ENCODE results near the gene SMIM7. TPM values are rescaled to one million over a fixed set of nuclear protein-coding genes. Genes with fewer than 3 reads are reported as not detected.

SMIM7 gene
- 10 to 100 TPM; 46.5 to 52.2 TPM for total RNA-seq

DNA sequence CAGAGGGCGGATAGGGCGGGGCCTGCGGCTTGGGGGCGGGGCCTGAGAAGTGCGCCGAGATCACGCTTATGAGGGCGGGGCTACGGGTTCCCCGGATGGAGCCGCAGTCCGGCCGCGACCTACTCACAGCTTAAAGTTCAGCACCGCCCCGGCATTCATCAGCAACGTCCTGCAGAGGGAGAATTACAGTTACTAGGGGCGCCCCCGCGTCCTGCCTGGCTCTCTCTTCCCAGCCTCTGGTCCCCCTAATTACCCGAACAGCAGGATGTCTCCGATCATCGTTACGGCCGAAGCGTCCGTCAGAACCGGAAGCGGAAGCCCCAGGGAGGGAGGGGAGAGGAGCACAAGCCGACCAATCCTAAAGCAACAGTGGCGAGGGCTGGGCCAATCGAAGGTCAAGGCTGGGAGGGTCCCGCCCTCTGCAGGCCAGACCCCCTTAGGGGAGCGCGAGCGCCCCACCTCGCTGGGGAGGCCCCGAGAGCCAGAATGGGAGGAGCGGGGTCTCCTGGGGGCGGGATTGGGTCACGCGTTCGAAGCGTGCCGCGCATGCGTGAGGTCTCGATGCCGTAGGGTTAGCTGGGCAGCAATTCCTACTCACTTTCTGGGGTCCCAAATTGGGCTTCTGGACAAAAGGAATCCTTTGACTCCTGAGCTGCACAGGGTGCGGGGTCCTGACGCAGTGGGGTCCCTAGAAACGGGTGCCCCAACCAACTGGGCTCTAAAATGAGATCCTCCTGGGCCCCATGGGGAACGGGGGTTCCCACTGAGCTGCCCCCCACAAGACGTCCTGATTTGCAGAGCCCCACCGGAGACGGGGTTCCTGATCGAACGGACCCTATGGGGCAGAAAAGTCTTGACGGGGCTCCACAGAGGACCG, at the start of gene SMIM7:
SMIM7 (minus strand) TSS at position 313 of the 877 bp plus-strand sequence; CDS start at position 279, 34 bp downstream.
- peaks cover 4% of the 10 kb centered on the region for H3K27me3 Mint-ChIP-seq
- CTCF ChIA-PET: interaction anchor here (0.6 to 1.4 kb wide), 2 partner anchors 30 to 68 kb away, joined by 3 to 6 read pairs; no protein-coding TSS in a partner anchor
- ATAC-seq (peak; percentile 99), DNase-seq (peak; percentile 99)
- no peaks in the 10 kb centered on the region for H3K9me3 Mint-ChIP-seq (ENCODE audit: low read depth)
- H3K4me1 Mint-ChIP-seq: peaks cover 34% of the 10 kb centered on the region
- H3K4me3 Mint-ChIP-seq: peak within 1 kb of the TSS; percentile 99
- peaks cover 30% of the 10 kb centered on the region for H3K36me3 Mint-ChIP-seq (ENCODE audit: low read depth)
- POLR2A ChIA-PET: interaction anchor here (1.5 to 1.6 kb wide), 2 partner anchors 73 to 76 kb away, joined by 4 to 6 read pairs; no protein-coding TSS in a partner anchor
- peak within 1 kb of the TSS; percentile 94 for H3K27ac Mint-ChIP-seq
- intact Hi-C loops (cut with DNase I, micrococcal nuclease): loop anchor here (1.0 to 5.0 kb wide), 16 partner anchors 32 to 823 kb away; partner anchors contain the start of genes CHERP (in 2 of the 2), MED26 (in 2 of the 2), AP1M1 (in 1 of the 2) and BABAM1 (in 1 of the 2)

GRCh38 chr19:16703677-16704076, 43.7 kb upstream of the SMIM7 start:
- Mint-ChIP-seq H3K27me3 (no peaks in the 10 kb centered on the region), H3K4me1 (no peaks in the 10 kb centered on the region), H3K27ac (no peak overlapping the region), H3K9me3 (ENCODE audit: low read depth) (no peaks in the 10 kb centered on the region), H3K36me3 (ENCODE audit: low read depth) (no peaks in the 10 kb centered on the region), H3K4me3 (no peak overlapping the region)
- ChIA-PET POLR2A (no interaction called here), CTCF (interaction anchor here (0.7 to 1.3 kb wide), 2 partner anchors 11 to 207 kb away, joined by 3 read pairs; no protein-coding TSS in a partner anchor)
- ATAC-seq (no peak), DNase-seq (no peak)
- intact Hi-C loops (cut with DNase I, micrococcal nuclease): no loop called here

GRCh38 chr19:16702123-16702522, 42.2 kb upstream of the SMIM7 start:
- CTCF ChIA-PET: interaction anchor here (0.6 to 0.7 kb wide), 3 partner anchors 16 to 1167 kb away, joined by 3 read pairs; no protein-coding TSS in a partner anchor
- ATAC-seq: no peak

DNA sequence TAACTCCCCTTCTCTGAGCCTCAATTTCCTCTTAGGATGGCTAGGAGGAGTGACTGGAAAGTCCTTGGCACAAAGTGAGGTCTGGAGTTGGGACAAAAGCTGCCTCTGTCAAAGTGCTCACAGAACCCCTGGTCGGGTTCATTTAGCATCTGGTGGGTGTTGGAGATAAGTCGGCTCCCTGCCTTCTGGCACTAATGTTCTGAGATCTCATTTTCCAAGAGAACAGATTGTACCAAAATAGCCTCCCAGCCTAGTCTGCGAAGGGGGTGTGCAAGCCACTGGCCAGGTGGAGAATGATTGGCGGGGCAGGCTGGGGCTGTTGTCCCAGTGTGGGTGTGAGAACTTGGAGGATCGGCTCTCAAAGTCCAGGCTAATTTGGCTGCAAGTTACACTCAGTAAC, 39.0 kb upstream of the SMIM7 start:
- no peak for DNase-seq
- no peak overlapping the region for H3K4me3 Mint-ChIP-seq

More at GRCh38 chr19:16702123-16702522, 42.2 kb upstream of the SMIM7 start:
- Mint-ChIP-seq H3K9me3 (ENCODE audit: low read depth) (no peaks in the 10 kb centered on the region), H3K4me1 (no peaks in the 10 kb centered on the region), H3K27ac (no peak overlapping the region), H3K36me3 (ENCODE audit: low read depth) (no peaks in the 10 kb centered on the region), H3K27me3 (no peaks in the 10 kb centered on the region), H3K4me3 (no peak overlapping the region)
- no peak for DNase-seq
- POLR2A ChIA-PET: no interaction called here
- intact Hi-C loops (cut with DNase I, micrococcal nuclease): no loop called here

DNA sequence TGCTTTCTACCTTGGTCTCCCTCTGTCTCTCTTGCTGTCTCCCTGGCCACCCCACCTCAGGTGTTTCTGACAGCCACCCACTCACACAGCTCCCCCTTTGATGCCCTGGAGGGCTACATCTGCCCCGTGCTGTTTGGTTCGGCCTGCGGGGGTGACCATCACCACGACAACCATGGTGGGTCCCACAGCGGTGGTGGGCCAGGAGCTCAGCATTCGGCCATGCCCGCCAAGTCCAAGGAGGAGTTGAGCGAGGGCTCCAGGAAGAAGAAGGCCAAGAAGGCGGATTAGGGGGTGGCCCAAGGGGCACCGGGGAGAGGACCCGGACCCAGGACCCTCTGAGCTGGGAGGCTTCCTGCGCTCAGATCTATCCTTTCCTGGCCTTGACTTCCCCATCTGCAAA, 28.1 kb upstream of the SMIM7 start:
- Mint-ChIP-seq H3K9me3 (ENCODE audit: low read depth) (peaks cover 3% of the 10 kb centered on the region), H3K4me1 (no peaks in the 10 kb centered on the region)
- CTCF ChIA-PET: interaction anchor here (0.6 to 1.0 kb wide), 3 partner anchors 10 to 145 kb away, joined by 3 read pairs; partner anchors contain the start of gene SIN3B

More for the DNA sequence above, 39.0 kb upstream of the SMIM7 start:
- intact Hi-C loops (cut with DNase I, micrococcal nuclease): no loop called here
- no peak for ATAC-seq
- ChIA-PET POLR2A (no interaction called here), CTCF (no interaction called here)
- Mint-ChIP-seq H3K27ac (no peak overlapping the region), H3K36me3 (ENCODE audit: low read depth) (no peaks in the 10 kb centered on the region), H3K27me3 (no peaks in the 10 kb centered on the region), H3K4me1 (no peaks in the 10 kb centered on the region), H3K9me3 (ENCODE audit: low read depth) (no peaks in the 10 kb centered on the region)

DNA sequence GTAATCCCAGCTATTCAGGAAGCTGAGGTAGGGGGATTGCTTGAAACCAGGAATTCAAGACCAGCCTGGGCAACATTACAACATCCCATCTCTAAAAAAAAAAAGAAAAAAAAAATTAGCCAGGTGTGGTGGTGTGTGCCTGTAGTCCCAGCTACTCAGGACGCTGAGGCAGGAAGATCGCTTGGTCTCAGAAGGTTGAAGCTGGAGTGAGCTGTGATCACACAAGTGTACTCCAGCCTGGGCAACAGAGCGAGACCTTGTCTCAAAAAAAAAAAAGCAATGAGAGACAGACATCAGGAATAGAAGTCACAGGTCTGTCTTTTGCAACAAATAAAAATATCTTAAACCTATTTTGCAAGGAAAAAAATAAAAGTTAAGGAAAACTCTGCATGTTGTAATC, 24.3 kb upstream of the SMIM7 start:
- Mint-ChIP-seq H3K4me1 (no peaks in the 10 kb centered on the region), H3K9me3 (ENCODE audit: low read depth) (peaks cover 5% of the 10 kb centered on the region), H3K36me3 (ENCODE audit: low read depth) (peaks cover 5% of the 10 kb centered on the region), H3K27me3 (no peaks in the 10 kb centered on the region), H3K4me3 (no peak overlapping the region), H3K27ac (no peak overlapping the region)
- intact Hi-C loops (cut with DNase I, micrococcal nuclease): no loop called here
- ChIA-PET CTCF (interaction anchor here (0.6 kb wide), 1 partner anchor 189 kb away, joined by 4 read pairs; no protein-coding TSS in a partner anchor), POLR2A (no interaction called here)
- ATAC-seq (no peak), DNase-seq (no peak)

More for the DNA sequence above, 28.1 kb upstream of the SMIM7 start:
- Mint-ChIP-seq H3K27me3 (no peaks in the 10 kb centered on the region), H3K4me3 (no peak overlapping the region), H3K36me3 (ENCODE audit: low read depth) (no peaks in the 10 kb centered on the region), H3K27ac (no peak overlapping the region)
- intact Hi-C loops (cut with DNase I, micrococcal nuclease): no loop called here
- no peak for DNase-seq
- ATAC-seq: no peak
- POLR2A ChIA-PET: interaction anchor here (0.6 to 0.8 kb wide), 2 partner anchors 12 to 315 kb away, joined by 4 read pairs; no protein-coding TSS in a partner anchor

DNA sequence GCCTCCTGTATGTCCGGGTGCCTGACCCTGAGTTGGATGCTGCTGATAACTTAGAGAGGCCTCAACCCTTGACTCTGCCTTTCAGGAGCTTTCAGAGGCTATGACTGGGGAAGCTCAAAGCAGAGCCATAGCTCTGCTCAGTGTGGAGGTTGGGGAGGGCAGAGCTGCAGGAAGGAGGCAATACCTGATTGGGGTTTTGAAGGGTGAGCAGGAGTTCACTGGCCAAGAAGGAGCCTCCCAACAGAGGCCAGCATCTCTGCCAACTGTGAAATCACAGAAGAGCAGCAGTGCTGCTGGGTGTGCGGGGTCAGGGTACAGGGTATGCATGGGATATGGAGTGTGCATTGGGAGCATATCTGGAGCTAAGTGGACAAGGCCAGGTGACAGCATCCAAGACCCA, 22.6 kb upstream of the SMIM7 start:
- Mint-ChIP-seq H3K4me3 (no peak overlapping the region), H3K4me1 (no peaks in the 10 kb centered on the region), H3K27ac (no peak overlapping the region), H3K36me3 (ENCODE audit: low read depth) (peaks cover 5% of the 10 kb centered on the region), H3K9me3 (ENCODE audit: low read depth) (peaks cover 5% of the 10 kb centered on the region), H3K27me3 (no peaks in the 10 kb centered on the region)
- DNase-seq (no peak), ATAC-seq (no peak)
- intact Hi-C loops (cut with DNase I, micrococcal nuclease): no loop called here
- CTCF ChIA-PET: interaction anchor here (0.6 kb wide), 1 partner anchor 37 kb away, joined by 4 read pairs; no protein-coding TSS in a partner anchor
- POLR2A ChIA-PET: interaction anchor here (0.6 to 0.7 kb wide), 2 partner anchors 27 to 485 kb away, joined by 3 to 7 read pairs; no protein-coding TSS in a partner anchor

- intact Hi-C loops (cut with DNase I, micrococcal nuclease): no loop called here
- no peak for ATAC-seq
- Mint-ChIP-seq H3K27me3 (no peaks in the 10 kb centered on the region), H3K4me1 (no peaks in the 10 kb centered on the region), H3K36me3 (ENCODE audit: low read depth) (peaks cover 5% of the 10 kb centered on the region), H3K4me3 (no peak overlapping the region), H3K9me3 (ENCODE audit: low read depth) (peaks cover 5% of the 10 kb centered on the region), H3K27ac (no peak overlapping the region)
- CTCF ChIA-PET: no interaction called here
- DNase-seq: no peak
- POLR2A ChIA-PET: no interaction called here
Observed at GRCh38 chr19:16679811-16680210, 19.9 kb upstream of the SMIM7 start.

- no peaks in the 10 kb centered on the region for H3K4me1 Mint-ChIP-seq
- CTCF ChIA-PET: interaction anchor here (0.8 kb wide), 1 partner anchor 10 kb away, joined by 3 read pairs; no protein-coding TSS in a partner anchor
- intact Hi-C loops (cut with DNase I, micrococcal nuclease): no loop called here
- peaks cover 5% of the 10 kb centered on the region for H3K9me3 Mint-ChIP-seq (ENCODE audit: low read depth)
- no peak for ATAC-seq
- DNase-seq: no peak
- no peaks in the 10 kb centered on the region for H3K27me3 Mint-ChIP-seq
- no peak overlapping the region for H3K27ac Mint-ChIP-seq
- peaks cover 5% of the 10 kb centered on the region for H3K36me3 Mint-ChIP-seq (ENCODE audit: low read depth)
- H3K4me3 Mint-ChIP-seq: no peak overlapping the region
- POLR2A ChIA-PET: no interaction called here
Observed at GRCh38 chr19:16678498-16678897, 18.6 kb upstream of the SMIM7 start.

- no peak overlapping the region for H3K4me3 Mint-ChIP-seq
- H3K9me3 Mint-ChIP-seq (ENCODE audit: low read depth): peaks cover 5% of the 10 kb centered on the region
- no peaks in the 10 kb centered on the region for H3K27me3 Mint-ChIP-seq
- ChIA-PET POLR2A (no interaction called here), CTCF (interaction anchor here (0.6 kb wide), 2 partner anchors 141 to 170 kb away, joined by 3 read pairs; no protein-coding TSS in a partner anchor)
- intact Hi-C loops (cut with DNase I, micrococcal nuclease): no loop called here
- ATAC-seq: no peak
- DNase-seq: no peak
- H3K27ac Mint-ChIP-seq: no peak overlapping the region
- no peaks in the 10 kb centered on the region for H3K4me1 Mint-ChIP-seq
- peaks cover 5% of the 10 kb centered on the region for H3K36me3 Mint-ChIP-seq (ENCODE audit: low read depth)
Observed at GRCh38 chr19:16677055-16677454, 17.1 kb upstream of the SMIM7 start.

DNA sequence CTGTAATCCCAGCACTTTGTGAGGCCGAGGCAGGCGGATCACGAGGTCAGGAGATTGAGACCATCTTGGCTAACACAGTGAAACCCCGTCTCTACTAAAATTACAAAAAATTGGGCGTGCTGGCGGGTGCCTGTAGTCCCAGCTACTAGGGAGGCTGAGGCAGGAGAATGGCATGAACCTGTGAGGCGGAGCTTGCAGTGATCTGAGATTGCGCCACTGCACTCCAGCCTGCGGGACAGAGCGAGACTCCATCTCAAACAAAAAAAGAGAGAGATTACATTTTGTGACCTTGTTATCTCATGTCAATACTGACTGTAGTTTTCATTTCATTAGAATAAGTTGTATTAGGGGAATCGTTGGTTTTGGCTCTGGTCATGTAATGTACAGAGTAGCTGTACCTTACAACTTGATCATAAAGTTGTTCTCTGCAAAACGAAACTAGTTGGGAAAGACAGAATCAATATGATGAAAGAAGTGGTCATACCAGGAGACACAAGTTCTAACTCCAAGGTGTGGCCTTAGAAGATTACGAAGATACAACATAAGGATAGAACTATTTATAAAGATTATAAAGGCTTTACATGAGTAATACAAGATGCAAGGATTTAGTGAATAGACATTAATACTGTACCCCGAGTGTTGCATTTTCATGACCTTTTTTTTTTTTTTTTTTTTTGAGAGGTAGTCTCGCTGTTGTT, 16.3 kb upstream of the SMIM7 start:
- CTCF ChIA-PET: interaction anchor here (0.6 kb wide), 1 partner anchor 142 kb away, joined by 3 read pairs; no protein-coding TSS in a partner anchor
- Mint-ChIP-seq H3K4me3 (no peak overlapping the region), H3K9me3 (ENCODE audit: low read depth) (peaks cover 1% of the 10 kb centered on the region), H3K27me3 (no peaks in the 10 kb centered on the region), H3K27ac (no peak overlapping the region), H3K36me3 (ENCODE audit: low read depth) (peaks cover 5% of the 10 kb centered on the region), H3K4me1 (no peaks in the 10 kb centered on the region)
- no peak for ATAC-seq
- POLR2A ChIA-PET: no interaction called here
- intact Hi-C loops (cut with DNase I, micrococcal nuclease): no loop called here
- DNase-seq: no peak
